ENCODE data around the gene SPINK1.
"Not testable (repeated sequence)": the region's sequence is repeated elsewhere in the genome, so short reads cannot be mapped to it uniquely, and the experiment has no call there.

DNA sequence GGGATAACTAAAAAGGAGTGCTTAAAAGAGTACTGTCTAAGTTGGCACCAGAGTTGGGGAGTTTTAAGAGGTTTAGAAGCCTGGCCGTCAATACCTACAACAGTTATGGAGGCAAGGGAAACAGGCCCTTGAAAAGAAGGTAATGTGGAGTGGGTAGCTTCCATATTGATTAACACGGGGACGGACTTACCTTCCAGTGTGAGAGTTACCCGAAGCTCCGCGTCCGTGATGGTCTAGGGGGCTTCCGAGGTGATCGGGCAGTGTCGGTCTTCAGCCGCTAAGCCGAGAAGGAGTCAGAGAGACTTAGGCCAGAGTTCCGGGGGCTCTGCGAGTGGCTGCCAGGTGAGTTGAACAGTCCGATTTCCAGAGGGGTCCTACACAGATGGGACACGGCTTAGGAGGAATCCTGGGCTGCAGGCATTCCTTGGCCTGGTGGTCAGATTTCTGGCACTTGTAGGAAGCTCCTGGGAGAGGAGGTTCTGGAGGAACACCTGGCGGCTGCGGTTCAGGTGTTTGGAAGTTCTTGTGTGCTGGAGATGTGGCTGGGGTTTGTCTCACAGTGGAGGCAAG is 40.6 kb upstream of the SPINK1 start:
- TF ChIP-seq, protein P1, sequence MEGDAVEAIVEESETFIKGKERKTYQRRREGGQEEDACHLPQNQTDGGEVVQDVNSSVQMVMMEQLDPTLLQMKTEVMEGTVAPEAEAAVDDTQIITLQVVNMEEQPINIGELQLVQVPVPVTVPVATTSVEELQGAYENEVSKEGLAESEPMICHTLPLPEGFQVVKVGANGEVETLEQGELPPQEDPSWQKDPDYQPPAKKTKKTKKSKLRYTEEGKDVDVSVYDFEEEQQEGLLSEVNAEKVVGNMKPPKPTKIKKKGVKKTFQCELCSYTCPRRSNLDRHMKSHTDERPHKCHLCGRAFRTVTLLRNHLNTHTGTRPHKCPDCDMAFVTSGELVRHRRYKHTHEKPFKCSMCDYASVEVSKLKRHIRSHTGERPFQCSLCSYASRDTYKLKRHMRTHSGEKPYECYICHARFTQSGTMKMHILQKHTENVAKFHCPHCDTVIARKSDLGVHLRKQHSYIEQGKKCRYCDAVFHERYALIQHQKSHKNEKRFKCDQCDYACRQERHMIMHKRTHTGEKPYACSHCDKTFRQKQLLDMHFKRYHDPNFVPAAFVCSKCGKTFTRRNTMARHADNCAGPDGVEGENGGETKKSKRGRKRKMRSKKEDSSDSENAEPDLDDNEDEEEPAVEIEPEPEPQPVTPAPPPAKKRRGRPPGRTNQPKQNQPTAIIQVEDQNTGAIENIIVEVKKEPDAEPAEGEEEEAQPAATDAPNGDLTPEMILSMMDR (conservative IDR thresholded peaks at IDR 0.05 in 1 of 2, IDR thresholded peaks at IDR 0.05 in 1 of 2; ENCODE audit: extremely low read depth in 1 of 2, insufficient read depth in 1 of 2, low read depth in 1 of 2, low read length in 2 of 2): not testable (repeated sequence)
- TF ChIP-seq EZH2 (IDR thresholded peaks at IDR 0.05; ENCODE audit: borderline replicate concordance, low read length): not testable (repeated sequence)

Measured in mammary epithelial cell (primary cell).